ENCODE data around the gene MAP2K3. TPM values are rescaled to one million over a fixed set of nuclear protein-coding genes. Genes with fewer than 3 reads are reported as not detected.

Gene MAP2K3
- total RNA-seq, 4 donors from 2014 or later = 15.7 to 170 (median 63.8) TPM

GRCh38 chr17:21271454-21272183, 12.9 kb upstream of the MAP2K3 start:
- intact Hi-C loops (cut with DNase I; ENCODE audit: low total_unique reads) (no loop called here), in situ Hi-C loops (cut with MboI; ENCODE audit: low sequenced_read_pairs in 4 of 4) (loop anchor here in 1 of 4 donors (10.0 kb wide), 1 partner anchor 237 kb away; no protein-coding TSS in a partner anchor)
- no peak overlapping the region for H3K27ac ChIP-seq
- H3K9me3 ChIP-seq = no peaks in the 10 kb centered on the region
- TF ChIP-seq CTCF (IDR thresholded peaks at IDR 0.05 in 4 of 5, conservative IDR thresholded peaks at IDR 0.05 in 1 of 5) = no peak
- TF ChIP-seq POLR2A (IDR thresholded peaks at IDR 0.05) = no peak
- no peaks in the 10 kb centered on the region for H3K27me3 ChIP-seq
- peaks cover 15 to 16% of the 10 kb centered on the region in 2 donors for H3K4me1 ChIP-seq
- H3K4me3 ChIP-seq = no peak overlapping the region
- no peaks in the 10 kb centered on the region for H3K36me3 ChIP-seq
- ATAC-seq = no peak
- no peak for DNase-seq

GRCh38 chr17:21272250-21272649, 12.3 kb upstream of the MAP2K3 start:
- no peaks in the 10 kb centered on the region for H3K9me3 ChIP-seq
- H3K27me3 ChIP-seq = no peaks in the 10 kb centered on the region
- TF ChIP-seq POLR2A (IDR thresholded peaks at IDR 0.05) = no peak
- TF ChIP-seq CTCF (IDR thresholded peaks at IDR 0.05 in 4 of 5, conservative IDR thresholded peaks at IDR 0.05 in 1 of 5) = no peak
- peaks cover 15 to 16% of the 10 kb centered on the region in 2 donors for H3K4me1 ChIP-seq
- in situ Hi-C loops (cut with MboI; ENCODE audit: low sequenced_read_pairs in 4 of 4) (loop anchor here in 1 of 4 donors (10.0 kb wide), 1 partner anchor 237 kb away; no protein-coding TSS in a partner anchor), intact Hi-C loops (cut with DNase I; ENCODE audit: low total_unique reads) (no loop called here)
- H3K4me3 ChIP-seq = no peak overlapping the region
- no peaks in the 10 kb centered on the region for H3K36me3 ChIP-seq
- ATAC-seq (no peak), DNase-seq (no peak)
- no peak overlapping the region for H3K27ac ChIP-seq

GRCh38 chr17:21272881-21273792, 11.4 kb upstream of the MAP2K3 start:
- intact Hi-C loops (cut with DNase I; ENCODE audit: low total_unique reads) = no loop called here
- DNase-seq (no peak), ATAC-seq (no peak)
- no peaks in the 10 kb centered on the region for H3K9me3 ChIP-seq
- H3K4me1 ChIP-seq = peaks cover 16 to 17% of the 10 kb centered on the region in 2 donors
- no peaks in the 10 kb centered on the region for H3K36me3 ChIP-seq
- no peak overlapping the region for H3K27ac ChIP-seq
- H3K4me3 ChIP-seq = no peak overlapping the region
- TF ChIP-seq CTCF (IDR thresholded peaks at IDR 0.05 in 4 of 5, conservative IDR thresholded peaks at IDR 0.05 in 1 of 5) (no peak), POLR2A (IDR thresholded peaks at IDR 0.05) (no peak)
- H3K27me3 ChIP-seq = no peaks in the 10 kb centered on the region
- in situ Hi-C loops (cut with MboI; ENCODE audit: low sequenced_read_pairs in 4 of 4) = loop anchor here in 1 of 4 donors (10.0 kb wide), 1 partner anchor 238 kb away; no protein-coding TSS in a partner anchor

GRCh38 chr17:21275047-21275578, 9.4 kb upstream of the MAP2K3 start:
- peak in 1 of 2 donors; percentile 61 for DNase-seq
- no peaks in the 10 kb centered on the region for H3K9me3 ChIP-seq
- intact Hi-C loops (cut with DNase I; ENCODE audit: low total_unique reads) = loop anchor here (2.0 to 5.0 kb wide), 2 partner anchors 14 to 37 kb away; no protein-coding TSS in a partner anchor
- no peaks in the 10 kb centered on the region for H3K27me3 ChIP-seq
- no peaks in the 10 kb centered on the region for H3K36me3 ChIP-seq
- in situ Hi-C loops (cut with MboI; ENCODE audit: low sequenced_read_pairs in 4 of 4) = loop anchor here in 1 of 4 donors (10.0 kb wide), 1 partner anchor 240 kb away; no protein-coding TSS in a partner anchor
- peak overlapping the region; percentile 59 to 80 (median 64) for H3K4me3 ChIP-seq
- H3K27ac ChIP-seq = peak overlapping the region; percentile 75 to 94 (median 82)
- no peak for TF ChIP-seq POLR2A (IDR thresholded peaks at IDR 0.05)
- no peak for TF ChIP-seq CTCF (IDR thresholded peaks at IDR 0.05 in 4 of 5, conservative IDR thresholded peaks at IDR 0.05 in 1 of 5)
- peak; percentile 15 to 42 for ATAC-seq
- peaks cover 28 to 31% of the 10 kb centered on the region in 2 donors for H3K4me1 ChIP-seq

Data from gastrocnemius medialis (tissue), 4 donors.